Cerebellar nuclear complex (tissue), 1 donor: ENCODE measurements around the gene DOK3.

Experiments used
- DNase-seq, 2 experiments: peaks; one replicate each; lab custom pipeline; 2025; lab: John Stamatoyannopoulos, UW

Gene DOK3

DNA sequence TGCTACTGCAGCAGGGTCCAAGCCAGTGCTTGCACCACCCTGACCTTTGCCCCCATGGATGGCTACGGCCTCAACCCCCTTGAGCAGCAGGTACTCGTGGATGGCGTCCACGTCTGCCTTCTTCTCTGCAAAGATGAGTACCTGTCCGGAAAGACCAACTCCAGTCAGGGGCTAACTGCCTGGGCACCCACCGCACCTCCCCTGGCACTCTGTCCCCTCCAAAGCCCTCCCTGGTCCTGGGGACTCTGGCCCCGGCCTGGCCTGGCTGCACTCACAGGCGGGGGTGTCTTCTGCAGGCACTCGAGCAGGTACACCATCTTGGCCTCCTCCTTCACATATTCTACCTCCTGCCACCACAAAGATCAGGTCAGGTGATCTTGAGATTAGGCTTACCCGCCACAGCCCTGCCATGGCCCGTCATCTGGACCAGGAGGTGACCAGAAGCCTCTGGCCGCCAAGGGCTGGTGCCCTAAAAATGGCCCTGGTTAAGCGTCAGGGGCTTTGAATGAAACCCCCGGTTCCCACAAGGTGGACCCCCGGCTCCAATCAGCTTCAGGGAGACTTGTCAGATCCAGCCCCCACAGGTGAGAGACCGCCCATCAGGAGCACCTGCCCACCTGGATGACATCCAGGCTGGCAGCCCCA, 3.2 kb upstream of the DOK3 start:
- DNase-seq, result no peak

DNA sequence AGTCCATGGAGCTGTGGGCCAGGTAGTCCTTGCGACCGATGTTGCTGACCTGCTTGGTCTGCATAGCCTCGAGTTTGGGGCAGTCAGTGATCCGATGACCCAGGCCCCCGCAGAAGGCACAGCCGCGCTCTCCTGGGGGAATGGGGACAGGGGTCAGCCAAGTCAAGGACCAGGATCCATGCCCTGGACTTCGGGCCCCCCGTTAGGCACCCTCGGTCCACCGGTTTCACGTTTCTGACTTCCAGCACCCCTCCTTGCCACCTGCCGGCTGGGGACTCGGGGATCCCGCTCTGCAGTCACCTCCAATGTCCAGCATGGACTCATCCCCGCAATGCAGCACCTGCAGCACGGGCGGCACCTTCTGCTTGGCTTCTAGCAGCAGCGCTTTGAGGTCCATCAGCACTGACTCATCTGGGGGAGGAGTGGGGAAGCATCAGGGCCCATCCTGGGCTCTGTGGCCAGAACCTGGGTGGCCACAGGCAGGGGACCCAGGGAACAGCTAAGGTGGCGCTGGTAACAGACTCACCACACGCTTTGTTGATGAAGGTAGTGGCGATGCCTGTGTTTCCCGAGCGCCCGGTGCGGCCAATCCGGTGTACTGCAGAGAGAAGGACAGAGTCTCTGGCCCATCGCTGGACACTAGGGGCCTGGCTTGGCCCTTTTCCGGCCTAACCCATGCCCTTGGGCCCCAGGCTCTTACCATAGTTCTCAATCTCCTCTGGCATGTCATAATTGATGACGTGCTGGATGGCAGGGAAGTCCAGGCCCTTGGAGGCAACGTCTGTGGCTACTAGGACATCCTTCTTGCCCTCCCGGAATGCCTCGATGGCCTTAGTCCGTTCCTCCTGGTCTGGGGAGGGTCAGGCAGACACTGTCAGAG, 2.4 kb upstream of the DOK3 start:
- no peak for DNase-seq

DNA sequence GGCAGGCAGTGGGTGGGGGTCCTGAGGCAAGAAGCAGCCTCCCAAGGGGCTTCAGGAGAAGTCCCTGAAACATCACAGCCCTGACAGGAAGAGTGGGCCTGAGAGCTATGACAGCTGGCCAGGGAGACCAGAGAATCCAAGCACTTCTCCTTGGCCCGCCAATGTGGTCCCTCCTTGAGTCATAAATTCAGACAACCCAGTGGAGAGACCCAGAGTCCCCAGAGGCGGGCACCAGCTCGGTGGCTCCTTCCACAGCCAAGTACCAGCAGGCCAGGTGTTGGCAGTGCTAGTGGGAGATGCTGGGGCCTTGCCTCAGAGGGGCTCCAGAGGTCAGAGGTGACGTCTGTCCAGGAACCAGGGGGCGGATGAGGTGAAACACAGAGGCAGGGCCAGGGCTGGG, 1.6 kb upstream of the DOK3 start:
- DNase-seq, result no peak

GRCh38 chr5:177510567-177511053, 984 bp upstream of the DOK3 start:
- no peak for DNase-seq

- DNase-seq, result no peak
Observed at GRCh38 chr5:177509991-177510566, 453 bp upstream of the DOK3 start.

- DNase-seq, result no peak
Observed at GRCh38 chr5:177508837-177509236, 789 bp downstream of the DOK3 start.

- DNase-seq, result no peak
Observed at GRCh38 chr5:177508221-177508611, 1.4 kb downstream of the DOK3 start.

- DNase-seq, result no peak
Observed at GRCh38 chr5:177507596-177508220, 1.9 kb downstream of the DOK3 start.

- no peak for DNase-seq
Observed at GRCh38 chr5:177507165-177507564, 2.5 kb downstream of the DOK3 start.

DNA sequence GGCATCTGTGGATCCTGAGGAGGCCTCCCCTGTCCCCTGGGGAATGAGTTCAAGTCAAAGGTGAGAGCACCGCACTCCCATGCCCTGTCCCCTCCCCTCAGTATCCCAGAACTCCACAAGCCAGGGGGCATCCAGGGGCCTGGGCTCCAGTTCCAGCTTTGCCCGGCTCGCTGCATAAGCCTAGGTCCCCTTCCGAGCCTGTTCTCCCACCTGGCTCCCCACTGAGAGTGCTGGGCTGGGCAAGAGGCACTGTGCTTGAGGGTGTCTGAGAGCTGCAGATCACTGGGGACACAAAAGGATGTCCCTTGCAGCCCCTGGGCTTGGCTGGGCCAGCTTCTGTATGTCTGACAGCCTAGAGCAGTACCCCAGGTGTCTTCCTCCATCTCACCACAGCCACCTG, 4.6 kb downstream of the DOK3 start:
- no peak for DNase-seq

DNA sequence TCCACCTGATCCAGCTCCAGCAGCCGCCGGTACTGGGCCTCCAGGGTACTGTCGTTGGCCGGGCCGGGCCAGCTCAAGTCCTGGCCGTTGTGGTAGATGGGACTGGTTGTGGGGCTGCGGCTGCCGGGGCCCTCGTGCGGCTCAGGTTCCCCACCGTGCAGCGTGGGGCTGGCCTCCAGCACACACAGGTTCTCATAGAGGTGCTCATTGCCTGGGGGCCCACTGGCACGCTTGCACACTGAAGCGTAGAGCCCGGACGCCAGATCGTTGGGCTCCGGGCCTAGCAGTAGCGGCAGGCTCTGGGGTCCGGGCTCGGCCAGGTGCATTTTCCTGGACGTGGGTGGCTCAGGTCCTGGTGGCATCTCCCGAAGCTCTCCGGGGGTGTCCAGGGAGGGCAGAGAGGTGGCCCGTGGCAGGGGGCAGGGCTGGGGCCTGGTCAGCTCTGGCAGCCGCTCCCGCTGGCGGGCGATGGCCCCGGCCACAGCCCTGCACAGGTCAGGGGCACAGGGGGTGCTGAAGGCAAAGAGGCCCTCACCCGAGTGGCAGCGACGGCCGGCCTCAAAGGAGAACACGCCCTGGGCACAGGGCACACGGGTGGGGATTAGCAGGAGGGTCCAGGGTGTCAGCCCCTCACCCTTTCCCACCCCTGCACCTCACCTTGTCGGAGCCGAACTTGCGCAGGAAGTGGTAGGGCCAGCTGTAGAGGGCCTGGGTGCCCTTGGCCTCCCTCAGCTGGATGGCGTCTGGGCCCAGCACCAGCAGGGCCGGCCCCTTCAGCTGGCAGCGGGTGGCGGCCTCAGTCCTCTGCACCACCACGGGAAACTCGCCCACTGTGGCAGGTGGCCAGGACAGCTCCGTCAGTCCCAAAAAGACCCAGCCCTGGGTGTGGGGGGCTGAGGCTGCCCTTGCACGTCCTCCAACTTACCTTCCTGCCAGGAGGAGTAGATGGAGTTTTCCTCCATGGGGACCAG, 5.3 kb downstream of the DOK3 start:
- DNase-seq, result no peak

DNA sequence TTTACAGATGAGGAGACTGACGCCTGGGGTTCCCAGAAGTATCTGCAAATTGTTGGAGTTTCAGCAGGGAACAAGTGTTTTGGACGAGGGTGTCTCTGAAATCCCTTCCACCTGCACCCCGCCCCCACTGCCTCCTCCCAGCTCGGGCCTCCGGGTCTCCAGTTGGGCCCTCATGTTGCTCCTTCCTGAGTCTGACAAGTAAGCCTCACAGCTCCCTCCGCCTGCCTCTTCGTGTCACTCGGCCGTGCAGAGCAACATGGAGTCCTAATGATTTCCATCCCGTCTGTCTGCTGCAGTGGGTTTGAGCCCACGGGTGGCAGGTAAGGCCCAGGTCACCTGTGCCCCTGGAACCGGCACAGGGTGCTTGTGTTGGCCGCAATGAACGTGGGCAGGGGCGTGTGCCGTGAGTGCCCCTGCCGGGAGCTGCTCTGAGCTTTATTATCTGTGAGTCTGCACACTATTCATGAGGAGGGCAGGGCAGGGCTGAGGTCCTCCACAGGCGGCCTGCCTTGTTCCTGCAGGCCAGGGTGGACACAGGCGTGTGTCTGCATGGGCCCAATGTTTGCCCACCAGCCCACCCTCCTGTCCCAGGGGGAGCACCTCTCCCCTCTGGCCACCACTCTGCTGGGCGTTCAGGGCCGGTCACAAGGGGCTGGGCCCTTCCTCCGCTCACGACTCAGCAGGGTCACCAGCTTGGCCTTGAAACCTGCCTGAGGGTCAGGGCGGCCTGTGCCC, 6.1 kb downstream of the DOK3 start:
- DNase-seq, result no peak

DNA sequence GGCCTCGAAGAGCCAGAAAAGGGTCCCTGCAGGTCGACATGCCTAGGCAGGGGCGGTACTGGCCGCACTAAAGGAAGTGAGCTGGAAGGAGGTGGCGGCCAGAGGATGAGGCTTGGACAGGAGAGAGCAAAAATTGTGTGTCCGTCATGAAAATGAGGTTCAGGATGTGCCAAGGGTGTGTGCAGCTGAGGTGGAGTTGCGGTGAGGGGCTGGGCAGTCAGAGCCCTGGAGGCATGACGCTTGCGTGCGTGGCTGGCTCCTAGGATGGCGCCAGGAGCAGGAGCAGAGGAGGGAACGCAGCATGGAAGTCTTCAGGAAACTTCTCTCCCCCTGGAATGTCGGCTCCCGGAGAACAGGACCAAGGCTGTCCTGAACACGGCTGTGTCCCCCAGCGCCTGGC, 6.7 kb downstream of the DOK3 start:
- no peak for DNase-seq

- no peak for DNase-seq
Observed at GRCh38 chr5:177501874-177502678, 7.5 kb downstream of the DOK3 start.

DNA sequence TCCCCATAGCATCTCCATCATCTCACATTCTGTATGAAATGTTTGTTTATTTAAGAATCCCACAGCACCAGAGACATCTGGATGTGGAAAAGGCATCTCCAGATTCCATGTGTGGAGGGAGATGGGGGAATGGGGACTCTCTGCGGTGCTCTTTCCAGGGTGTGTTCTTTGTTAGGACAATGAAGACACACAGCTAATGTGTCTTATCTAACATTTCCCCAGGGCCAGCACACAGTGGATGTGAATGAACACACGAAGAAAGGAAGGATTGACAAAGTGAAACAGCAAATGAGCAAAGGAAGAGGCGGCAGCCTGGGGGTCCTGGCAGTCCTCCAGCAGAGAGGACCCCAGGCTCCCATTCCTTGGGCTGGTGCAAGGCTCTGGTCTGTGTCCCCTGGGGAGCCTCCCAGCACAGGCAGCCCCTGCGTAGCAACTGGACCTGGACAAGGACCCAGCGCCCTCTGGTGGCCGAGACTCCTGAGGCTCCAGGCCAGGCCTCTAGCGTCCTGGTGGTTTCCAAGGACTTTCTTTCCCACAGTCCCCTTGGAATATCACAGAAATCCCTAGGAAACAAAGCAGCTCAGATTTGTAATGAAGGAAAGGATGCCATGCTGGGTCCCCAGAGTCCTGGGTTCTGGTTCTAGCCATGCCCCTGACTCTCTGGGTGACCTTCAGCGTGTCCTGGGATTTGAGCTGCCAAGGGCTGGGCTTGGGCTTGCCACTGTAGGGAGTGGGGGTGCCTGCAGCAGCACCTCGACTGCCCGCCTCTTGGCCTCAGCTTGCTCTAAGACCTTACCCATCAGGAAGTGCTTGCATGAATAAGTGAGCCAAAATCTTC, 8.7 kb downstream of the DOK3 start:
- DNase-seq, result peak; percentile 11 to 46

DNA sequence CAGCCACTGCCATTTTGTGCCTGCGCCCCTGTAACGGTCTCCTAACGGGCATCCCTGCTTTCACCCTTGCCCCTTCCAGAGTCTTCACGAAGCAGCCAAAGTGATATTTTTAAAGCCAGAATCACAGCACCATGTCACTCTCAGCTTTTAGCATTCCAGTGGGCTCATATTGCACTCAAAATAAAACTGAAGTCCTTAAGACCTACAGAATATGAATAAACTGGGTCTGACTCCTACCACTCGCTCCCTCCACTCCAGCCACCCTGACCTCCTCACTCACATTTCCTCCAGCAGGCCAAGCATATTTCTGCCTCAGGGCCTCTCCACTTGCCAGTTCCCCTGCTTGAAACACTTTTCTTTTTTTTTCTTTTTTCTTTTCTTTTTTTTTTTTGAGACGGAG, 9.8 kb downstream of the DOK3 start:
- DNase-seq, result no peak

- no peak for DNase-seq
Observed at GRCh38 chr5:177498013-177498787, 11.4 kb downstream of the DOK3 start.
